Epithelial cell of esophagus (primary cell): ENCODE data around the gene CNGA2.

Experiments used
- DNase-seq: peaks from one replicate; pipeline ENCODE4 v3.0.0; 2010; ENCODE audit warnings: low read depth
- H3K4me3 ChIP-seq: 2 replicates; pipeline ENCODE4 v1.5.1; 2011; ENCODE audit warnings: mild to moderate bottlenecking, low read length, control low read depth
- TF ChIP-seq, protein P1 (sequence below): IDR thresholded peaks from 2 replicates; pipeline ENCODE4 v1.5.1; 2011; ENCODE audit warnings: low read depth, mild to moderate bottlenecking, low read length, control low read depth, inconsistent platforms; ENCODE audit not compliant: insufficient read depth; ENCODE audit errors: missing control alignments

CNGA2 gene

GRCh38 chrX:151791961-151792360 lies 57.4 kb downstream of the CNGA2 start:
- TF ChIP-seq, protein P1, sequence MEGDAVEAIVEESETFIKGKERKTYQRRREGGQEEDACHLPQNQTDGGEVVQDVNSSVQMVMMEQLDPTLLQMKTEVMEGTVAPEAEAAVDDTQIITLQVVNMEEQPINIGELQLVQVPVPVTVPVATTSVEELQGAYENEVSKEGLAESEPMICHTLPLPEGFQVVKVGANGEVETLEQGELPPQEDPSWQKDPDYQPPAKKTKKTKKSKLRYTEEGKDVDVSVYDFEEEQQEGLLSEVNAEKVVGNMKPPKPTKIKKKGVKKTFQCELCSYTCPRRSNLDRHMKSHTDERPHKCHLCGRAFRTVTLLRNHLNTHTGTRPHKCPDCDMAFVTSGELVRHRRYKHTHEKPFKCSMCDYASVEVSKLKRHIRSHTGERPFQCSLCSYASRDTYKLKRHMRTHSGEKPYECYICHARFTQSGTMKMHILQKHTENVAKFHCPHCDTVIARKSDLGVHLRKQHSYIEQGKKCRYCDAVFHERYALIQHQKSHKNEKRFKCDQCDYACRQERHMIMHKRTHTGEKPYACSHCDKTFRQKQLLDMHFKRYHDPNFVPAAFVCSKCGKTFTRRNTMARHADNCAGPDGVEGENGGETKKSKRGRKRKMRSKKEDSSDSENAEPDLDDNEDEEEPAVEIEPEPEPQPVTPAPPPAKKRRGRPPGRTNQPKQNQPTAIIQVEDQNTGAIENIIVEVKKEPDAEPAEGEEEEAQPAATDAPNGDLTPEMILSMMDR: no peak
- no peak for DNase-seq
- H3K4me3 ChIP-seq: no peak overlapping the region

- no peak for DNase-seq
- TF ChIP-seq, protein P1: no peak
- H3K4me3 ChIP-seq: no peak overlapping the region
These were observed 58.0 kb downstream of the CNGA2 start for GRCh38 chrX:151792505-151792904.

- DNase-seq: no peak
- TF ChIP-seq, protein P1: no peak
- H3K4me3 ChIP-seq: no peak overlapping the region
These were observed 59.3 kb downstream of the CNGA2 start for GRCh38 chrX:151793886-151794285.
